ENCODE results near the gene TIGAR.

- TF ChIP-seq EP300 (IDR thresholded peaks at IDR 0.05) (no peak), RCOR1 (IDR thresholded peaks at IDR 0.05; ENCODE audit: low read depth, low read length) (no peak), POLR2A (IDR thresholded peaks at IDR 0.05; ENCODE audit: low read length) (no peak), CTCF (IDR thresholded peaks at IDR 0.05) (no peak), SMC3 (IDR thresholded peaks at IDR 0.05) (no peak), RNF2 (IDR thresholded peaks at IDR 0.05; ENCODE audit: borderline replicate concordance, low read depth) (no peak), ELK1 (IDR thresholded peaks at IDR 0.05; ENCODE audit: low read depth, low read length) (no peak), MYC (IDR thresholded peaks at IDR 0.05; ENCODE audit: borderline replicate concordance, low read length) (no peak), HDAC2 (IDR thresholded peaks at IDR 0.05) (no peak), MAX (IDR thresholded peaks at IDR 0.05) (no peak), KDM5A (IDR thresholded peaks at IDR 0.05) (no peak), HOXB13 (CRISPR knock-in tag; IDR thresholded peaks at IDR 0.05; ENCODE audit: low read depth) (no peak), POLR2AphosphoS2 (conservative IDR thresholded peaks at IDR 0.05; ENCODE audit: low read length) (no peak)
These were observed 38.7 kb upstream of the TIGAR start for GRCh38 chr12:4282103-4282891.

Data from A549 (cell line).